ENCODE measurements around the gene TMPRSS6. TPM values are rescaled to one million over a fixed set of nuclear protein-coding genes. Genes with fewer than 3 reads are reported as not detected.

The TMPRSS6 gene
- total RNA-seq, 1 experiment from 2014 or later = 0.04 TPM

DNA sequence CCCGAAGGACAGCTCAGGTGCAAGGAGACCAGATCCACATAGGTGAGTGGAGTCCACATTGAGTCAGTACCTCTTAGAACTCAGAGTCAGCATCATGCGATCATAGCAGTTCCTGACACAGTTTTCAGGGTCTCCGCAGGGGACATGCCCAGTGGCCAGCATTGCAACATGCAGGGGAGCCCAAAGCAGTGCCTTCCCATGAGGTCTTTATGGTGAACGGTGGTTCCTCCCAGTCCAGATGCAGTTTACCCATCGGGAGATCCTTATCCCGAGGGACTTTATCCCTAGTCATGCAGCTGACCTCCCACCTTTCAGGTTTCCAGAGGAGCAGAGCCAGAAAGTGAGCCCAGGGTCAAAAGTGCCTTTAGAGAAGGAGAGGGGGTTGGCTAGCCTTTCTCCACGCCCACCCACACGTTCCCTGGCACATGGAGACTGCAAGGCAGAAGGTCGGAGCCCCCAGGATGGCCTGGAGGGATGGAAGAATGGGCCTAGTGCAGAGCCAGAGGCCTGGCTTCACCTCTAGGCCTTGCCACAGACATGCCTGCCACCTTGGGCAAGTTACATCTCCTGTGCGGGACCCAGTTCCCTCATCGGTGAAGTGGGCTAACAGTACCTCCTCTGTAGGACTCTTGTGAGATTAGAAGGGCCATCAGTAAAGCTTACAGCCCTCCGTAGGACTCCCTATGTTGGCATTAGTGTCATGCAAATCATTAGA, 51.6 kb downstream of the TMPRSS6 start:
- Histone ChIP-seq H3K9ac (ENCODE audit: low read length) (no peak overlapping the region), H3K4me3 (ENCODE audit: low read length) (no peak overlapping the region), H3K4me2 (ENCODE audit: low read length) (no peak overlapping the region), H3F3A (ENCODE audit: low read length, unreplicated experiment) (no peaks in the 10 kb centered on the region), H3K9me2 (replicated peaks; ENCODE audit: low read length) (no peaks in the 10 kb centered on the region), H2AFZ (ENCODE audit: low read length) (no peak overlapping the region), H3K36me3 (ENCODE audit: low read depth, low read length) (no peaks in the 10 kb centered on the region), H4K20me1 (ENCODE audit: low read length) (no peaks in the 10 kb centered on the region), H3K27me3 (ENCODE audit: low read length) (no peaks in the 10 kb centered on the region), H3K79me2 (ENCODE audit: low read length) (no peaks in the 10 kb centered on the region), H3K9me3 (ENCODE audit: low read length) (no peaks in the 10 kb centered on the region), H3K27ac (ENCODE audit: low read length) (no peak overlapping the region), H3K4me1 (ENCODE audit: insufficient read depth, low read length) (no peaks in the 10 kb centered on the region)
- ChIA-PET POLR2A (ENCODE audit: unreplicated experiment) (no interaction called here), CTCF (interaction anchor here (0.6 kb wide), 1 partner anchor 527 kb away, joined by 5 read pairs; no protein-coding TSS in a partner anchor)
- intact Hi-C loops (cut with micrococcal nuclease) = no loop called here
- DNase-seq (no peak), ATAC-seq (no peak)
- TF ChIP-seq EZH2 (IDR thresholded peaks at IDR 0.05; ENCODE audit: low read length, unreplicated experiment) (no peak), EZH2phosphoT487 (IDR thresholded peaks at IDR 0.05; ENCODE audit: borderline replicate concordance, low read length) (no peak)
- TF ChIP-seq, protein P1, sequence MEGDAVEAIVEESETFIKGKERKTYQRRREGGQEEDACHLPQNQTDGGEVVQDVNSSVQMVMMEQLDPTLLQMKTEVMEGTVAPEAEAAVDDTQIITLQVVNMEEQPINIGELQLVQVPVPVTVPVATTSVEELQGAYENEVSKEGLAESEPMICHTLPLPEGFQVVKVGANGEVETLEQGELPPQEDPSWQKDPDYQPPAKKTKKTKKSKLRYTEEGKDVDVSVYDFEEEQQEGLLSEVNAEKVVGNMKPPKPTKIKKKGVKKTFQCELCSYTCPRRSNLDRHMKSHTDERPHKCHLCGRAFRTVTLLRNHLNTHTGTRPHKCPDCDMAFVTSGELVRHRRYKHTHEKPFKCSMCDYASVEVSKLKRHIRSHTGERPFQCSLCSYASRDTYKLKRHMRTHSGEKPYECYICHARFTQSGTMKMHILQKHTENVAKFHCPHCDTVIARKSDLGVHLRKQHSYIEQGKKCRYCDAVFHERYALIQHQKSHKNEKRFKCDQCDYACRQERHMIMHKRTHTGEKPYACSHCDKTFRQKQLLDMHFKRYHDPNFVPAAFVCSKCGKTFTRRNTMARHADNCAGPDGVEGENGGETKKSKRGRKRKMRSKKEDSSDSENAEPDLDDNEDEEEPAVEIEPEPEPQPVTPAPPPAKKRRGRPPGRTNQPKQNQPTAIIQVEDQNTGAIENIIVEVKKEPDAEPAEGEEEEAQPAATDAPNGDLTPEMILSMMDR (conservative IDR thresholded peaks at IDR 0.05; ENCODE audit: low read depth, low read length) = no peak
- BruUV-seq (replicated peaks) = no TSS peak

DNA sequence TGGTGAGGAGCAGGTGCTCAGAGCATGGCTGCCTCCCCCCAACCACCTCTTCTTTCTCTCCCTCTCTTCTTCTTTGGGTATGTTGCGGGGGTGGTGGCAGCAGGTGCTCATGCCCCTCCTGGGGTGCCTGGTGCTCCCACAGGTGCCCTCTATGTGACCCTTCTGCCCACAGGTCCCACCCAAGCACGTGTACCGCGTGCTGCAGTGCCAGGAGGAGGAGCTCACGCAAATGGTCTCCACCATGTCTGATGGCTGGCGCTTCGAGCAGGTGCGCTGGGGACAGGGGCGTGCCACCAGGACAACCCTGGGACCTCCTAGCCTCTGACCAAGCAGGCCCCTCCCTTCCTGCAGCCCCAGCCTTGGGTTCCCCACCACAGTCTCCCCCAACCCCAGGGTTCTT, 52.3 kb downstream of the TMPRSS6 start:
- Histone ChIP-seq H3K4me2 (ENCODE audit: low read length) (no peak overlapping the region), H3K79me2 (ENCODE audit: low read length) (no peaks in the 10 kb centered on the region), H3K4me3 (ENCODE audit: low read length) (no peak overlapping the region), H2AFZ (ENCODE audit: low read length) (no peak overlapping the region), H3K27ac (ENCODE audit: low read length) (no peak overlapping the region), H3K27me3 (ENCODE audit: low read length) (no peaks in the 10 kb centered on the region), H3K4me1 (ENCODE audit: insufficient read depth, low read length) (no peaks in the 10 kb centered on the region; the same call in 1 of the 2 replicates), H3K9me3 (ENCODE audit: low read length) (no peaks in the 10 kb centered on the region), H3K36me3 (ENCODE audit: low read depth, low read length) (no peaks in the 10 kb centered on the region), H3F3A (ENCODE audit: low read length, unreplicated experiment) (no peaks in the 10 kb centered on the region), H3K9me2 (replicated peaks; ENCODE audit: low read length) (no peaks in the 10 kb centered on the region), H3K9ac (ENCODE audit: low read length) (no peak overlapping the region), H4K20me1 (ENCODE audit: low read length) (no peaks in the 10 kb centered on the region)
- DNase-seq = no peak
- intact Hi-C loops (cut with micrococcal nuclease) = no loop called here
- ChIA-PET CTCF (no interaction called here), POLR2A (ENCODE audit: unreplicated experiment) (no interaction called here)
- no TSS peak for BruUV-seq (replicated peaks)
- ATAC-seq = no peak
- TF ChIP-seq EZH2phosphoT487 (IDR thresholded peaks at IDR 0.05; ENCODE audit: borderline replicate concordance, low read length) = no peak
- TF ChIP-seq, protein P1 (conservative IDR thresholded peaks at IDR 0.05; ENCODE audit: low read depth, low read length) = no peak

- H3K27me3 ChIP-seq (ENCODE audit: low read length) = no peaks in the 10 kb centered on the region
- ChIA-PET POLR2A (ENCODE audit: unreplicated experiment) (no interaction called here), CTCF (no interaction called here)
- no TSS peak for BruUV-seq (replicated peaks)
- H3K9me3 ChIP-seq (ENCODE audit: low read length) = no peaks in the 10 kb centered on the region
- DNase-seq (no peak), ATAC-seq (no peak)
- no peak overlapping the region for H3K27ac ChIP-seq (ENCODE audit: low read length)
- H3K36me3 ChIP-seq (ENCODE audit: low read depth, low read length) = no peaks in the 10 kb centered on the region
- H3K4me3 ChIP-seq (ENCODE audit: low read length) = no peak overlapping the region
- H3K9me2 ChIP-seq (replicated peaks; ENCODE audit: low read length) = no peaks in the 10 kb centered on the region
- no peaks in the 10 kb centered on the region for H4K20me1 ChIP-seq (ENCODE audit: low read length)
- no peak overlapping the region for H2AFZ ChIP-seq (ENCODE audit: low read length)
- H3K79me2 ChIP-seq (ENCODE audit: low read length) = no peaks in the 10 kb centered on the region
- TF ChIP-seq, protein P1 (conservative IDR thresholded peaks at IDR 0.05; ENCODE audit: low read depth, low read length) = no peak
- TF ChIP-seq EZH2 (IDR thresholded peaks at IDR 0.05; ENCODE audit: low read length, unreplicated experiment) (no peak), EZH2phosphoT487 (IDR thresholded peaks at IDR 0.05; ENCODE audit: borderline replicate concordance, low read length) (no peak)
- intact Hi-C loops (cut with micrococcal nuclease) = no loop called here
- H3F3A ChIP-seq (ENCODE audit: low read length, unreplicated experiment) = no peaks in the 10 kb centered on the region
- H3K4me2 ChIP-seq (ENCODE audit: low read length) = no peak overlapping the region
- H3K4me1 ChIP-seq (ENCODE audit: insufficient read depth, low read length) = no peaks in the 10 kb centered on the region; the same call in 1 of the 2 replicates
- H3K9ac ChIP-seq (ENCODE audit: low read length) = no peak overlapping the region
These were observed 53.3 kb downstream of the TMPRSS6 start for GRCh38 chr22:37056246-37056645.
